Stimulated activated CD4-positive, alpha-beta T cell treated with anti-CD3 and anti-CD28 coated beads, Interleukin-12 subunit alpha, Interleukin-12 subunit beta, amount 100 ng/mL, for 4 hours (primary cell): ENCODE measurements around the gene SSBP2.

ENCODE experiments used
- DNase-seq: peaks from one replicate; pipeline ENCODE4 v3.0.0-alpha.2; 2020

The SSBP2 gene

DNA sequence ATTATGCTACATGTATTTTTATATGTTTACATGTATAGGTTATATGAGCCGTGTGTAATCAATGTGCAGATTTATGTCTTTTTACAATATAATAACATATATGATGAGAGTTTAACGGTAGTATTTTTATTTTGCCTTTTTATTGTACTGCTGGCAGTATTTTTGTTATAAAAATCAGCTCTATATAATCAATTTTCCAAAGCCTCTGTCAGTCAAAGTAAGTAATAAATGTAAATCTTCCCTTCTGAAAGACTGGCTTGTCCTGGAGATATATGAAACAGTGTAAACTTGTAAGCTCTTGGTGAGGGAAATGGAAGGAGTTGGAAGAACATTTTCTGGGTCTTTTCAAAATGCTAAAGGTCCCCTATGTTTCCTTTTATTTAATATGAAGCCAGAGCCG lies 173.8 kb downstream of the SSBP2 start:
- DNase-seq: no peak

DNA sequence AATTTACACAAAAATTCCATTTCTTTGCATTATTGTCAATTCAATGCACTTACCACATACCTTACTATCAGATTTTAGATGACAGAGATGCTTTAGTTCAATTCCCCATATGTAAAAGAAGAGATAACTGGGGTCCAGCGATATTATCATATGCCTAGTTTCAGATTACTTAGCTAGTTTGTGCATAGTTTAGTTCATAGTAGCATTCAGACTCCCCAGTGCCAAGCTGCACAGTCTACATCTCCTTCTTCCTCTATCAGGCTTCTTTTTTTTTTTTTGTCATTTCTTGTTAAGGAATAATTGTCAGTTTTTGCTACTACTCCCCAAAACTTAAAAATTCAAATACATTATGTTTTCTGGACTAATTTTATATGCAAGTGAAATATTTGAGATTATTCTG lies 175.0 kb downstream of the SSBP2 start:
- no peak for DNase-seq

DNA sequence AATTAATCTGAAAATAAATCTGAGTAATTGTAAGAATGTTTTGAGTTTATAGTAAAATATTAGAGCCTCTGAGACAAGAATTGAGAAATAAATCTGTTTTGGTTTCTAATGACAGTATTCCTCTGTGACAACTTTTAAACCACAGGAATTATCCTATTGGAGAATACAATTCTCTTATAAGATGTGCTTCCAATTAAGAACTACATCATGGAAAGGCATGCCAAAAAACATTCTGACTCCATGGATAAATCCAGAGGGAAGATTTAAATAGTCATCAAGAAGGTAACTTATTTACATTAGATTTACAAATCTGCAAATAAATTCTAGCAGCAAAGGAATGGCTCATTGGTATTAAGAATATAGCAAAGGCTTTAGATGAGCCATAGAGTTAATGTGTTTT lies 178.7 kb downstream of the SSBP2 start:
- DNase-seq: no peak

DNA sequence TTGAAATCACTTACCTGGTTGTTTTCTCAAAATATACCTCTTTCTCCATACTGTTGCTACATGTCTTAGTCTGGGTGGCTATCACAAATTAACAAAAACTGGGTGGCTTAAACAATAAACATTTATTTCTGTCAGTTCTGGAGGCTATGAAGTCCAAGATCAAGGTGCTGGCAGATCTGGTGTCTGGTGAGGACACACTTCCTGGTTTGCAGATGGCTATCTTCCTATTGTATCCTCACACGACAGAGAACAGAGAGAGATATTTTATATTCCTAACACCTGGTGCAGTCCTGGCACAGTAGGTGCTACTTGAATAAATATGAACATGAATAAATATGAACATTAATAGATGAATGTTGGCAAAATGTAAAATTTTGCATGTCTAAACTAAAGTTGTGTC lies 192.7 kb downstream of the SSBP2 start:
- DNase-seq: no peak

DNA sequence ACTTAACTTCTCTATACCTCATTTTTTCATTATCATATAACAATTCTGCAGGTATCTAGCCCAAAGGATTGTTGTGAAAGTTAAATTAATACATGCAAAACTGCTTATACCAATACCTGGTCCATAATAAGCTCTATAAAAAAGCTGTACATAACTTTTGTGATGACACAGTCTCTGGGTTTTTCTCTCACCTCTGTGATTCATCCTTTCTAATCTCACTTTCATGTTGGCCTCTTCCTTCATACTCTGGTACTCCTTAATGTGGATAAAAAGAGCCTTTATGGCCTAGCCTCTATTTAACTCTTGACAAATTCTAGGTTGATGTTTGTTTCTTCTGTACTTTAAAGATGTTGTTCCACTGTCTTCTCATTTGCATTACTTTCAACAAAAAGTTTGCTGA lies 194.1 kb downstream of the SSBP2 start:
- DNase-seq: no peak

DNA sequence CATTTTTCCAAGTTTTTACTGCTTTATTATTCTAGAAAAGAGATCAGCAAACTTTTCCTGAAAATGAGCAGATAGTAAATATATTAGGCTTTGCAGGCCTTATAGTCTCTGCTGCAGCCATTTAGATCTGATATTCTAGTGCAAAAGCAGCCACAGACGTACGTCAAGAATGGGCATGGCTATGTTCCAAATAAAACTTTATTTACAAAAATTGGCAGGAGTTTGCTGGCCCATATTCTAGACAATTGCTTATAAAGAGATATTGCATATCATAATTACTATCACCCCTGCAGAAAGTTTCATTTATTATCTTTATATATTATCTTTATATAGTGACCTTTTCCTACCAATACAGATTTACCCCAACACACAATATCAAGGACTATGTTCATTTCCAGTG lies 195.0 kb downstream of the SSBP2 start:
- DNase-seq: no peak

DNA sequence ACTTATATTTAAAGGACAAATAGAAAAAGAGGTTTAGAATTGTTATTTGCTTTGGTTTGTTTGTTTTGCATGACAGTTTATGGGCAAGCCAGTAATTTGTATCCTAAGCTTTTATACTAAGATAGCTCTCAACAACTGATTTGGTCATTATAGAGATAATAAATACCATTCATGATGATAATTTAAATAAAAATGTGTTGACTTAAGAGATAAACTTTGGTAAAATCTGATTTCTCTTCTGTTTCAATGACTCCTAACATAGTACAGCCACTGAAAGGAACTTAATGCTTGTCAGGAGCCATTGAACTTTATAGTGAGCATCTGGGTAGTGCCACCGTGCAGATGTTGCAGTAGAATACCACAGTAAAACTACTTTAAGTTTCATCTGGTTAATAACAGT lies 196.2 kb downstream of the SSBP2 start:
- no peak for DNase-seq

DNA sequence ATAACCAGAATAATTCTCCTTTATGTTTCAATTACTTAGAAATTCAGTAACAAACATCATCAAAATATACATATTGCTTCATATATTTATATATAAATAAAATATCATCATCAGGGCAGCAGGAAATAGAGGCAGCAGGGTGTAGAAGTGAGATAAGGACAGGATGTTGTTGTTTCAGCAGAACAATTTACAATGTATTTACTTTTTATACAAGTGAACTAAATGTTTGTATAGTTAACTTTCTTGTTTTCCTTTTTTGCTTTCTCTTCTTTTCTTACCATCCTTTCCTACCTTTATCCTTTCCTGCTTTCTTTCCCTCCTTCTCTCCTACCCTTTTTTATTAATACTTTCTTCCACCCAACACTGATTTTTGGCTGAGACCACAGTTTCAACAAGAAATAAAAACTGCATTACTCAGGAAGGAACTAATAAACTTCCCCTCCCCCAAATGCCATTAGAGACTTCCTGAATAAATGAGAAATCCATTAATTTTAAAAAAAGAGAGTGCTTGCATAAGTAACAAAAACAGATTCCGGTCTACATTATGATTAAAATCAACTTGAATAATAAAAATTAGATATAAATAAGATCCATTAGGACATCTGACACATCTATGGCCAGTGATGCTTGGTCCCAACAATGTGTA lies 197.2 kb downstream of the SSBP2 start:
- no peak for DNase-seq

DNA sequence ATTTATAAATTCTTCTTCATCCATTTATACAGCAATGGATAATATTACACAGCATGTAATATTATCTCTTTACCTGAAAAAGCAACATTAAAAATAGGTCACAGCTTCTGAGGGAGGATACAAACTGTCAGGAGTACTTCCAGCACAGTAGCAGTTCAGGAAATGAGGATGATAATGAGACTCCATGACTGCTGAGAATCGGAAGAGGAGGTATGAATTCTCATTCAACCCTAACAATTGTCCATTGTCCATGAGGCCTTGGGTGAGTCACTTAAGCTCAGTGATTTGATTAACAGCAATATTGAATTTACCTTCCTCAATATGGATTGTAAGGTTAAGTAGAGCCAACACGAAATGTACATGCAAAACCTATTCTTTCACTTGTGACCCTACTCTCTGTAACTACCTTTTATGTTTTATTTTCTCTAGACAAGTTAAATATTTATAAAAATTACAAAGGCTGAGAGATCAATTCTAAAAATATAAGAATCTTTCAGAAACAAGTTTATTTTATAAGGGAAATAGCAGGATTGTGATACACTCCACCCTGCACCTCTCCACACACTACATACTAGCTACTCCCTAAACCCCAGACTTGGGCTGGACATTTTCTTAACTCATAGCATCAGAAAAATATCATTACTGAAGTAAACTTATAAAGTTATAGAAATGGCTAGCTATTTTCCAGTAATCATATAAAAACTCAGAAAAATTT lies 197.9 kb downstream of the SSBP2 start:
- DNase-seq: no peak

DNA sequence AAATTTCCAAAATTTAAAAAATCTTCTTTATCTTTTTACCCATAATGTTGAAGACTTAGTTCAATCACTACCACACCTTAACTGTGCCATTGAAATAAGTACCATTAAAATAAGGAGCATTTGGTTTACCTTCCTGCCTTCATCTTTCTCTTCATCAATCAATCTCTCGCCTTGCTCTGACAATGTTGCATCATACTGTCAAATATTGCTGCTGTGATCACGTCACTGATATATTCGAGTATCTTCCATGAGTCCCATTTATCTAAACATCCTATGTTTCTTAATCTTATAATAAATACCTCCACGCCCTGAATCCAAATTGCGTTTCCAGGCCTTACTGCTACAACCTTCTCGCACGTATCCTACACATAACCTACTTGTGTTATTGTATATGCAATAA lies 201.8 kb downstream of the SSBP2 start:
- no peak for DNase-seq

DNA sequence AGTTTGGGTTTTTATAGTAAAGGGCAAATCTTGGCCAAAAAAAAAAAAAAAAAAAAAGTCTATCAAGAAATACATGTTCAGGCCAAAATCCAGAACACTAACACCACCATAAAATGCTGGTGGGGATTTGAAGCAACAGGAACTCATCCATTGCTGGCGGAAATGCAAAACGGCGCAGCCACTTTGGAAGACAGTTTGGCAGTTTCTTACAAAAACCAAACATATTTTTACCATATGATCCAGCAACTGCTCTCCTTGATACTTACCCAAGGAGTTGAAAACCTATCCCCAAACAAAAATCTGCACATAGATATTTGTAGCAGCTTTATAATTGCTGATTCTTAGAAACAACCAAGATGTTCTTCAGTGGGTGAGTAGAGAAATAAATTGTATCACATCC lies 203.9 kb downstream of the SSBP2 start:
- no peak for DNase-seq

DNA sequence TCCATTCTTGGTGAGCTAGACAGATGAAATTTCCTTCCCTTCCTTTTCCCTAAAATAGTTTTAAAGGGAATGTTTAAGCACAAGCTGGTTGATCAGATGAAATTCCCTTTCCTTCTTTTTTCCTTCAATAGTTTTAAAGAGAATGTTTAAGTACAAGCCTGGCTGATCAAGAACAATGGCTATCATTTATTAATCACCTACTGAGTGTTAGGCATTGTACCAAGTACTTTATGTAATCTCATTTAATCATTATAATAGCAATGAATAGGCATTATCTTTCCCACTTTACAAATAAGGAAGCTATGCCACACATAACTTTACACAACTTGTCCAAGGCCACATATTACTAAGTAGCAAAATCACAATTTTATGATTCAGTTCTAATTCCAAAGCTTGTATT lies 205.0 kb downstream of the SSBP2 start:
- DNase-seq: no peak

DNA sequence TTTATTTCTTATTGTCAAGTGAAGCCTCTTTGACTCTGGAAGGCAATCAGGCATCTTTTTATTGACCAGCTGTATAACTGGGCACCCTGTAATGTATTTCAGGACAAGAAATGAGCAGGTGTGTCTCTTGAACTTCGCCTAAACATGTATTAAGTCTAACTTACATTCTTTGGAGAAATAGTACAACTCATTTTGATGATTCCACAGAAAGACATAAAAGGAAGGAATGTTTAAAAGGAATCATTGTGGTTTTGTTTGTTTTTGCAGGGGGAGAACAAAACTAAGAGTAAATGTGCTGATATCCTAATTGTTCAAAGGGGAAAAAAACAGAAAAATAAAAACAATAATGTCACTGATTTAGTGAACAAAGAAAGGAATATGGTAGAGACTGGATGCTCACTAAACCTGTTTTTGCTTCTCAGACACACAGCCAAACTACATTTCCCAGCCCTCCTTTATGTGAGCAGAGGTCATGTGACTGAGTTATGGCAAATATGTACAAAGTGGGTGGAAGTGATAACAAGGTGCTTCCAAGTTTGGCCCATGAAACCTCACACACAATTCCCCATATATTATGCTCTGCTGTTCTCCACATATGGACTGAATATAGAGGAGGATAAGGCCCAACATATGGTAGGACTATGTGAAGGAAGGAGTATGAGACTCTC lies 206.4 kb downstream of the SSBP2 start:
- no peak for DNase-seq

DNA sequence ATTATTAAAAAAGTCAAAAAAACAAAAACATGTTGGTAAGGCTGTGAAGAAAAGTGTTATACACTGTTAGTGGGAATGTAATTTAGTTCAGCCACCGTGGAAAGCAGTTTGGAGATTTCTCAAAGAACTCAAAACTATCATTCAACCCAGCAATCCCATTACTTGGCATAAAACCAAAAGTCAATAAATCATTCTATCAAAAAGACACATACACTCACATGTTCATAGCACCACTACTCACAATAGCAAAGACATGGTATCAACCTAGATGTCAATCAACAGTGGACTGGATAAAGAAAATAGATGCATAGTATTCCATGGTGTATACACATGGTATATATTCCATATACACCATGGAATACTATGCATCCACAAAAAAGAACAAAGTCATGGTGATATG lies 208.7 kb downstream of the SSBP2 start:
- DNase-seq: no peak

DNA sequence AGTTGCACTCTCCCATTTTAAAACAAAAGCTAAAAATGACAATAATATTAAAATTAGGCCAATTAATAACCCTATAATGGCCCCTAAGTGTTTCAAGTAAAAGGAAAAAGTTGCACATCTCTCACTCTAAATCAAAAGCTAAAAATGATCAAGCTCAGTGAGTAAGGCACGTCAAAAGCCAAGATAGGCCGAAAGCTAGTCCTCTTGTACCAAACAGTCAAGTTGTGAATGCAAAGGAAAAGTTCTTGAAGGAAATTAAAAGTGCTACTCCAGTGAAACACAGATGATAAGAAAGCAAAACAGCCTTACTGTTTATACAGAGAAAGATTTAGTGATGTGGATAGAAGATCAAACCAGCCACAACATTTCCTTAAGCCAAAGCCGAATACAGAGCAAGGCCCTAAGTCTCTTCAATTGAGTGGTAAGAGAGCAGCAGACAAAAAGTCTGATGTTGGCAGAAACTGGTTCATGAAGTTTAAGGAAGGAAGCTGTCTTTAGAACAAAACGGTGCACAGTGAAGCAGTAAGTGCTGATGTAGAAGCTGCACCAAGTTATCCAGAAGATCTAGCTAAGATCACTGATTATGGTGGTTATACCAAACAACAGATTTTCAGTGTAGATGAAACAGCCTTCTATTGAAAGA lies 212.9 kb downstream of the SSBP2 start:
- DNase-seq: no peak

DNA sequence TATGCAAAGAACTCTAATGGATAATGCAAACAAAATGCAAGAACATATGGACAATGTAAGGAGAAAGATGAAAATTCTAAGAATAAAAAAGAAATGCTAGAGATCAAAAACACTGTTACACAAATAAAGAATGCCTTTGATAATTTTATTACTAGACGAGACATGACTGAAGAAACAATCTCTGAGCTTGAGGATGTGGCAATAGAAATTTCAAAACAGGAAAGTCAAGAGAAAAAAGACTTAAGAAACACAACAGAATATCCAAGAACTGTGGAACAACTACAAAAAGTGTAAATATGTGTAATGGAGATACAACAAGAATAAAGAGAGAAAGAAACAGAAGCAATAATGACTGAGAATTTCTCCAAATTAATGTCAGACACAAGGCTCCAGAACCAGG lies 216.5 kb downstream of the SSBP2 start:
- no peak for DNase-seq

DNA sequence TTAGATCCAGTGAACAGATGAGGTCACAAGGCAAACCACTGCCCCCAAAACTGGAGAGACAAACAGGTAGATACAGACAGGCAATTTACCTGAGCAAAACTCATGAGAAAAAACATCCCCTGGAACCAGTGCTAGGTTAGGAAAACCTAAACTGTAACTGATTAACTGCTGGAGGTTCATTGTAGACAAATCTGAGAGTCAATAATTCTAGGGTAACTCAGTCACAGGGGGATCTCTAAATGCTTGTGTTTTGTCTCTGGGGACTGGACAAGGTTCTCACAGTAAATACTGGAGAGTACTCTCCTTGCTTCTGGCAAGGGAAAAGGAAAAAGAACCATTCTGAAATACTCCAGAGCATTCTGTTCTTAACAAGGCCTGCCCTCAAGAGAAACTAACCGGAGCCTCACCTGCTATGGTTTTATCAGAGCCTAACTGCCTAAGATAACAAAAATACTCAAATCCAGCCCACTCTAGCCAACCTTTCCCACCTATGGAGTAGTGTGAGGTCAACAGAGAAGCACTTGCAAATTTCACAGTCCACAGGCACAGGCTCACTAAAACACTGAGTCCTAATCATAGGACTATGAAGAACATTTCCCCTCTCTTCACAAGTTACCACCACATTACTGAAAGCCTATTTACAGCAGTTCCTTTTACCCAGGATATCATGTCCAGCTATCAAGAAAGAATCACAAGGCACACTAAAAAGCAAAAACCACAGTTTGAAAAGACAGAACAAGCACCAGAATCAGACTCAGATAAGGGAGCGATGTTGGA lies 217.1 kb downstream of the SSBP2 start:
- DNase-seq: no peak

DNA sequence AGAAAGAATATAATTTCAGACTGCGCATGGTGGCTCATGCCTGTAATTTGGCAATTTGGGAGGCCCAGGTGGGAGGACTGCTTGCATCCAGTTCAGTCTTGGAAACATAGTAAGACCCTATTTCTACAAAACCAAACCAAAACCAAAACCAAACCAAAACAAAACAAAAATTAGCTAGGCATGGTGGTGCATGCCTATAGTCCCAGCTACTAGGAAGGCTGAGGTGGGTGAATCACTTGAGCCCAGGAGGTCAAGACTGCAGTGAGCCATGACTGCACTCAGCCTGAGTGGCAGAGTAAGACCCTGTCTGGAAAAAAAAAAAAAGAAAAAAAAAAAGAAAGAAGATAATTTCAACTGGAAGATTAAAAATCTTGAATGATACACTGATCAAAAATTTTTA lies 220.0 kb downstream of the SSBP2 start:
- DNase-seq: no peak

DNA sequence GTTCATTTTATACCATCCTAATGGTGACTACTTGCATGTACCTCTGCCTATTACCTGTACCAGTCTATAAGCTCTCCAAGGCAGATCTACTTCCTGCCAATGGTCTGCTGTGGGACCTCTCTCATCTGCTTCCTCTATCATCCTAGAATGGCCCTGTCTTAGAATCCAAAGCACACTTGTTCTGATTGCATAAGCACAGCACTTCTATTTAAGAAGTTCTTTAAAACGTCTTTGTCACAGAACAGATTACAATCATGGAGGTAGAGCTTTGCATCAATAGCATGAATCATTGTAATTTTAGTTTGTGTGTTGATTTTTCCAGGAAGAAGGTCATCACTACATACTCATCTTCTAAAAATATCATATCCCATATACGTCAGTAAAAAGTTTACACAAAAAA lies 225.2 kb downstream of the SSBP2 start:
- DNase-seq: no peak

DNA sequence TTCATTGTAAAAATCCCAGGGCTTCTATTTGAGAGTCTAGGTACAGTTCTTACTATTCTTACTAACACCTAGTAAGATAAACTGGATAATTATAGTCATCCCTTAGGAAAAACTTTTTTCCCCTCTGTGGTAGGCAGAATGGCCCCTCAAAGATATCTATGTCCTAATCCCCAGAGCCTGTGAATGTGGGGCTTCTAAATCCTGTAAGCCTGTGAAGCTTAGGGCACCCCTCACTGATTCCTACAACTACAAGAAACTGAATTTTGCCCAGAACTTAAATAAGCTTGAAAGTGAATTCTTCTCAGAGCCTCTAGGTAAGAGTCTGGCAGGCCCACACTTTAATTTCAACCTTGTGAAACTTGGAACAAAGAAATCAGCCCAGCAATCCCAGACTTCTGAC lies 226.9 kb downstream of the SSBP2 start:
- DNase-seq: no peak

DNA sequence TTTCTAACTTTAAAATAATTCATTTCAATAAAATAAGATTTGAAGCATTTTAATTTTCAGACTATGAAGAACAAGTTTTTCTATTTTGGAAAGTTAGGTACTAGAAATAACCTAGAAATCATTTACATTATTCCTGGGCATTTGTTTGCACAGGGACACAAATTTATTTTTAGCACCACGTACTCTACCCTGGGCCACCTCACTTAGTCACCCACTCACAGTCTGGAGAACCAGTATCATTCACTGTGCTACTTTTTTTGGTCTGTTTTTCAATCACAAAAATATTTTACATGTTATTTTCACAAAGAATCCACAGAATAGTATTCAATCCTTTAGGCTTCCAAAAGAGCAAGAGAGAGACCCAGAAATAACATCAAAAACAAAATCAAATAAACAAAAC lies 228.3 kb downstream of the SSBP2 start:
- DNase-seq: no peak

DNA sequence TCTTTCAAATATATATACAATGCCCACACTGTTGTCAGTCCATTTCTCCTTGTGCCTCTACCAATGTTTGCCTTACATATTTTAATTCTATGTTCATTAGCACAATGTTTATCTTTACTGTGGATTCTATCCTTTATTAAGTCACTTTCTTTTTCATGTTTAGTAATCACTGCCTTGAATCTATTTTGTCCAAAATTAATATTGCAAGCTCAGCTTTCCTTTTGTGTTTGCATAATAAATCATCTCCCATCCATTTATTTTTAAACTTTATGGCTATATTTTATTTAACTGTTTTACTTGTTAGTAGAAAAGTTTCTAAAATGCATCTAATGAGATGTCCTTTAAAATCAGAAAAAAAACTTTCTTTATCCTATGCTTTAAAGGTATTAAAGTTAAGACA lies 230.1 kb downstream of the SSBP2 start:
- DNase-seq: no peak

DNA sequence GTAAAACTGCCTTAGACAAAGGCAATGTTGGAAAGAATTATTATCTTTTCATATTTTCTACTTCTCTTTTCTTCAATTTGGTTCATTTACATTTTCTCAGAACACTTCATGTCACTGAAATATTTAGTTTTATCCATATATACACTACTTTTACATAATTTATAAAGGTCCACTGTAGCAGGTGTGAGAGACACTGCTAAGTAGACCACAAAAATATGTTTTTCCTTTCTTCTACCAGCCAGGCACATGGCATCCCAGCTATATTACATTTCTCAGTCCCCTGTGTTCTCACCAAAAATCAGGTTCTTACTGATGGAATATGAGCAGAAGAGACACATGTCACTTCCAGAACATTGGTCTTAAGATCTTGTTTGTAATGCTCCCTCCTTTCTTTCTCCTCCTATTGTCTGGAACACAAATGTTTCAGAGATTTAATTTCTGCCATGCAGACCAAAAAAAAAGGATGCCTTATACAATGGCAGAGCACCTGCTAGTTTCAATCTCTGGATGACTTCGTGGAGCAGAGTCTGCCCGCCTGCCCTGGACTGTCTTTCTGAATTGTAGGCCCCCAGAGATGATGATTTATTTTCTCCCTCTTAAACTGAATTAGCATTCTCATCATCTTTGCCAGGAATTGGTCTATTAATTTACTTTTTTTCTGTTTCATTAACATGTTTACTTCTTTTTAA lies 231.5 kb downstream of the SSBP2 start:
- no peak for DNase-seq
